ENCODE measurements around the gene LSM6.

Gene LSM6

GRCh38 chr4:146214238-146214637 lies 38.7 kb downstream of the LSM6 start, which contains the start of gene REELD1:
Gene REELD1, plus strand, starts transcription at chr4:146214538. Its CDS starts 2,415 bp downstream, at chr4:146216953.
- Histone ChIP-seq H3K4me3 (ENCODE audit: insufficient read depth in 1 of 2, low read depth in 1 of 2, low read length in 2 of 2) (no peak within 1 kb of the TSS), H2AK5ac (ENCODE audit: low read length, severe bottlenecking) (no peak within 1 kb of the TSS), H3K9ac (ENCODE audit: low read length) (no peak within 1 kb of the TSS), H2BK15ac (ENCODE audit: low read depth, poor library complexity, severe bottlenecking) (no peak within 1 kb of the TSS), H3K23ac (ENCODE audit: low read length in 2 of 2) (no peak within 1 kb of the TSS), H2BK5ac (ENCODE audit: low read depth, low read length, poor library complexity, severe bottlenecking) (no peak within 1 kb of the TSS), H3K18ac (ENCODE audit: low read depth in 1 of 2, low read length in 2 of 2) (no peak within 1 kb of the TSS), H3K4ac (ENCODE audit: low read depth in 1 of 2, low read length in 2 of 2) (no peak within 1 kb of the TSS), H3K4me1 (ENCODE audit: control insufficient read depth, insufficient read depth, low read depth, low read length) (no peaks in the 10 kb centered on the region), H2BK120ac (ENCODE audit: low read depth, low read length) (no peak within 1 kb of the TSS), H3K79me1 (replicated peaks; ENCODE audit: low read length, poor library complexity, severe bottlenecking) (no peaks in the 10 kb centered on the region), H2AFZ (ENCODE audit: low read depth, low read length) (no peak within 1 kb of the TSS), H2BK12ac (ENCODE audit: low read length in 2 of 2) (no peak within 1 kb of the TSS), H4K8ac (ENCODE audit: low read length) (peak within 1 kb of the TSS; percentile 38), H3K14ac (ENCODE audit: low read length in 2 of 2) (no peak within 1 kb of the TSS), H3K27ac (ENCODE audit: low read length, poor library complexity, severe bottlenecking) (no peak within 1 kb of the TSS), H3K9me3 (ENCODE audit: control insufficient read depth, low read length) (no peaks in the 10 kb centered on the region), H3K4me2 (ENCODE audit: low read length, poor library complexity, severe bottlenecking) (no peak within 1 kb of the TSS), H3K27me3 (ENCODE audit: control insufficient read depth in 1 of 2, insufficient read depth in 1 of 2, low read length in 2 of 2) (no peaks in the 10 kb centered on the region), H4K91ac (ENCODE audit: low read length) (no peak within 1 kb of the TSS), H3K36me3 (ENCODE audit: control insufficient read depth in 1 of 2, insufficient read depth in 2 of 2, low read depth in 1 of 2, low read length in 2 of 2) (no peaks in the 10 kb centered on the region)
- WGBS: 87% methylated on average over 5 of the region's 5 CpGs
- DNase-seq: no peak

- peak overlapping the region; percentile 21 to 97 for H2BK12ac ChIP-seq (ENCODE audit: low read length in 2 of 2)
- peak overlapping the region; percentile 59 for H3K4me2 ChIP-seq (ENCODE audit: low read length, poor library complexity, severe bottlenecking)
- peak overlapping the region; percentile 32 for H3K9ac ChIP-seq (ENCODE audit: low read length)
- H2AFZ ChIP-seq (ENCODE audit: low read depth, low read length): peak overlapping the region; percentile 47
- DNase-seq: peak; percentile 89
- peak overlapping the region; percentile 65 for H2BK120ac ChIP-seq (ENCODE audit: low read depth, low read length)
- no peaks in the 10 kb centered on the region for H3K27me3 ChIP-seq (ENCODE audit: control insufficient read depth in 1 of 2, insufficient read depth in 1 of 2, low read length in 2 of 2)
- H2BK15ac ChIP-seq (ENCODE audit: low read depth, poor library complexity, severe bottlenecking): no peak overlapping the region
- H3K4ac ChIP-seq (ENCODE audit: low read depth in 1 of 2, low read length in 2 of 2): peak overlapping the region; percentile 45 to 54
- H3K79me1 ChIP-seq (replicated peaks; ENCODE audit: low read length, poor library complexity, severe bottlenecking): no peaks in the 10 kb centered on the region
- peak overlapping the region; percentile 44 for H2AK5ac ChIP-seq (ENCODE audit: low read length, severe bottlenecking)
- H3K14ac ChIP-seq (ENCODE audit: low read length in 2 of 2): no peak overlapping the region
- no peaks in the 10 kb centered on the region for H3K4me1 ChIP-seq (ENCODE audit: control insufficient read depth, insufficient read depth, low read depth, low read length)
- no peak overlapping the region for H3K23ac ChIP-seq (ENCODE audit: low read length in 2 of 2)
- WGBS: 12% methylated on average over 8 of the region's 8 CpGs
- H2BK5ac ChIP-seq (ENCODE audit: low read depth, low read length, poor library complexity, severe bottlenecking): no peak overlapping the region
- peak overlapping the region; percentile 85 for H4K91ac ChIP-seq (ENCODE audit: low read length)
- peak overlapping the region; percentile 37 to 81 for H3K18ac ChIP-seq (ENCODE audit: low read depth in 1 of 2, low read length in 2 of 2)
- H3K27ac ChIP-seq (ENCODE audit: low read length, poor library complexity, severe bottlenecking): no peak overlapping the region
- H4K8ac ChIP-seq (ENCODE audit: low read length): peak overlapping the region; percentile 84
- no peak overlapping the region for H3K4me3 ChIP-seq (ENCODE audit: insufficient read depth in 1 of 2, low read depth in 1 of 2, low read length in 2 of 2)
- H3K36me3 ChIP-seq (ENCODE audit: control insufficient read depth in 1 of 2, insufficient read depth in 2 of 2, low read depth in 1 of 2, low read length in 2 of 2): no peaks in the 10 kb centered on the region
- no peaks in the 10 kb centered on the region for H3K9me3 ChIP-seq (ENCODE audit: control insufficient read depth, low read length)
These were observed 46.8 kb downstream of the LSM6 start for GRCh38 chr4:146222313-146222712.

GRCh38 chr4:146224326-146224966 lies 48.9 kb downstream of the LSM6 start:
- no peak overlapping the region for H2AK5ac ChIP-seq (ENCODE audit: low read length, severe bottlenecking)
- H3K18ac ChIP-seq (ENCODE audit: low read depth in 1 of 2, low read length in 2 of 2): no peak overlapping the region
- H2AFZ ChIP-seq (ENCODE audit: low read depth, low read length): no peak overlapping the region
- no peak overlapping the region for H2BK15ac ChIP-seq (ENCODE audit: low read depth, poor library complexity, severe bottlenecking)
- H3K36me3 ChIP-seq (ENCODE audit: control insufficient read depth in 1 of 2, insufficient read depth in 2 of 2, low read depth in 1 of 2, low read length in 2 of 2): no peaks in the 10 kb centered on the region
- H2BK5ac ChIP-seq (ENCODE audit: low read depth, low read length, poor library complexity, severe bottlenecking): no peak overlapping the region
- H3K79me1 ChIP-seq (replicated peaks; ENCODE audit: low read length, poor library complexity, severe bottlenecking): no peaks in the 10 kb centered on the region
- 36% methylated on average over 7 of the region's 8 CpGs for WGBS
- H3K4ac ChIP-seq (ENCODE audit: low read depth in 1 of 2, low read length in 2 of 2): no peak overlapping the region
- H3K9ac ChIP-seq (ENCODE audit: low read length): no peak overlapping the region
- peak; percentile 79 for DNase-seq
- H3K4me2 ChIP-seq (ENCODE audit: low read length, poor library complexity, severe bottlenecking): no peak overlapping the region
- H4K91ac ChIP-seq (ENCODE audit: low read length): no peak overlapping the region
- H3K4me3 ChIP-seq (ENCODE audit: insufficient read depth in 1 of 2, low read depth in 1 of 2, low read length in 2 of 2): no peak overlapping the region
- H3K27me3 ChIP-seq (ENCODE audit: control insufficient read depth in 1 of 2, insufficient read depth in 1 of 2, low read length in 2 of 2): no peaks in the 10 kb centered on the region
- no peaks in the 10 kb centered on the region for H3K4me1 ChIP-seq (ENCODE audit: control insufficient read depth, insufficient read depth, low read depth, low read length)
- no peak overlapping the region for H2BK120ac ChIP-seq (ENCODE audit: low read depth, low read length)
- H3K9me3 ChIP-seq (ENCODE audit: control insufficient read depth, low read length): no peaks in the 10 kb centered on the region
- H3K23ac ChIP-seq (ENCODE audit: low read length in 2 of 2): no peak overlapping the region
- no peak overlapping the region for H4K8ac ChIP-seq (ENCODE audit: low read length)
- no peak overlapping the region for H3K14ac ChIP-seq (ENCODE audit: low read length in 2 of 2)
- H2BK12ac ChIP-seq (ENCODE audit: low read length in 2 of 2): no peak overlapping the region
- no peak overlapping the region for H3K27ac ChIP-seq (ENCODE audit: low read length, poor library complexity, severe bottlenecking)

DNA sequence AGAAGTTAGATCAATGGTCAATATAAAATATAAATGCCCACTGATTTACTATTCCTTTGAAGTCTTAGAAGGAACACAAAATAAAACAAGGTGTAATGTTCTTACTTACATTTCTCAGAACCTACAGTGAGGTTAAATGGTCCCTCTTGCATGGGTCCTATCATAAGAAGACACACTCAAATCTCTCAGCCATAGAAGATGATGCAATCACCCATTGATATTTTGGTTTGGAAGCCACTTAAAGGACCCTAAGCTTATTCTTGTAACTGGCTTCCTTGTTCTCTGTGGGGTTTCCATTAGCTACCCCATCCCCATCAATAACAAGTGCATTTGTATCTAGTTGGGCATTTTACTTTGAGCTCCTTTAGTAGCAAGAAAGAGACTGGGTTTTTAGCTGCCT lies 53.9 kb downstream of the LSM6 start:
- H3K18ac ChIP-seq (ENCODE audit: low read depth in 1 of 2, low read length in 2 of 2): no peak overlapping the region
- H3K36me3 ChIP-seq (ENCODE audit: control insufficient read depth in 1 of 2, insufficient read depth in 2 of 2, low read depth in 1 of 2, low read length in 2 of 2): no peaks in the 10 kb centered on the region
- H2BK15ac ChIP-seq (ENCODE audit: low read depth, poor library complexity, severe bottlenecking): no peak overlapping the region
- no peak overlapping the region for H2BK5ac ChIP-seq (ENCODE audit: low read depth, low read length, poor library complexity, severe bottlenecking)
- no peak overlapping the region for H3K4me2 ChIP-seq (ENCODE audit: low read length, poor library complexity, severe bottlenecking)
- no peaks in the 10 kb centered on the region for H3K27me3 ChIP-seq (ENCODE audit: control insufficient read depth in 1 of 2, insufficient read depth in 1 of 2, low read length in 2 of 2)
- H4K8ac ChIP-seq (ENCODE audit: low read length): no peak overlapping the region
- no peak for DNase-seq
- no peaks in the 10 kb centered on the region for H3K4me1 ChIP-seq (ENCODE audit: control insufficient read depth, insufficient read depth, low read depth, low read length)
- H3K14ac ChIP-seq (ENCODE audit: low read length in 2 of 2): no peak overlapping the region
- peaks cover 7% of the 10 kb centered on the region for H3K9me3 ChIP-seq (ENCODE audit: control insufficient read depth, low read length)
- no peak overlapping the region for H2AK5ac ChIP-seq (ENCODE audit: low read length, severe bottlenecking)
- H3K79me1 ChIP-seq (replicated peaks; ENCODE audit: low read length, poor library complexity, severe bottlenecking): no peaks in the 10 kb centered on the region
- no peak overlapping the region for H2BK12ac ChIP-seq (ENCODE audit: low read length in 2 of 2)
- H3K4ac ChIP-seq (ENCODE audit: low read depth in 1 of 2, low read length in 2 of 2): no peak overlapping the region
- H3K27ac ChIP-seq (ENCODE audit: low read length, poor library complexity, severe bottlenecking): no peak overlapping the region
- no peak overlapping the region for H3K9ac ChIP-seq (ENCODE audit: low read length)
- H2BK120ac ChIP-seq (ENCODE audit: low read depth, low read length): no peak overlapping the region
- H3K4me3 ChIP-seq (ENCODE audit: insufficient read depth in 1 of 2, low read depth in 1 of 2, low read length in 2 of 2): no peak overlapping the region
- no peak overlapping the region for H3K23ac ChIP-seq (ENCODE audit: low read length in 2 of 2)
- H4K91ac ChIP-seq (ENCODE audit: low read length): no peak overlapping the region
- no peak overlapping the region for H2AFZ ChIP-seq (ENCODE audit: low read depth, low read length)

Data from mesenchymal stem cell (in vitro differentiated cells and primary cell).